HepG2 (cell line): ENCODE data around the gene SPAG9. TPM values are rescaled to one million over a fixed set of nuclear protein-coding genes. Genes with fewer than 3 reads are reported as not detected.

Experiments used
- FOXK1 ChIP-seq: sonication (generic); formaldehyde crosslinking; IDR thresholded peaks from 2 replicates; pipeline ENCODE4 v1.4.0; 2020; ENCODE audit warnings: low read depth, missing genetic modification reagents, borderline replicate concordance
- MTA1 ChIP-seq: sonication (generic); formaldehyde crosslinking; IDR thresholded peaks from 2 replicates; pipeline ENCODE4 v1.4.0; 2020; ENCODE audit warnings: missing genetic modification reagents, mild to moderate bottlenecking, borderline replicate concordance
- NR3C1 ChIP-seq: sonication (generic); formaldehyde crosslinking; IDR thresholded peaks from 2 replicates; pipeline ENCODE4 v1.4.0; 2020; ENCODE audit warnings: missing genetic modification reagents
- TARDBP ChIP-seq: sonication (generic); formaldehyde crosslinking; IDR thresholded peaks from 2 replicates; pipeline ENCODE4 v1.8.0; 2022; ENCODE audit warnings: mild to moderate bottlenecking, missing genetic modification reagents
- TCF7L2 ChIP-seq: IDR thresholded peaks from 2 replicates; pipeline ENCODE4 v1.6.1; 2011; ENCODE audit warnings: mild to moderate bottlenecking, low read depth, low read length, moderate library complexity
- ZFP36 ChIP-seq: fragments of 150-350 bp; IDR thresholded peaks from 2 replicates; pipeline ENCODE4 v1.6.1; 2018; ENCODE audit warnings: borderline replicate concordance, low read length, low read depth; ENCODE audit not compliant: partially characterized antibody
- ZFP36L1 ChIP-seq: sonication (generic); formaldehyde crosslinking; IDR thresholded peaks from 2 replicates; pipeline ENCODE4 v1.8.0; 2022; ENCODE audit warnings: mild to moderate bottlenecking, missing genetic modification reagents, moderate library complexity
- ZNF143 ChIP-seq: sonication (generic); formaldehyde crosslinking; IDR thresholded peaks from 2 replicates; pipeline ENCODE4 v1.4.0; 2020; ENCODE audit warnings: missing genetic modification reagents
- ZNF17 ChIP-seq: sonication (generic); formaldehyde crosslinking; IDR thresholded peaks from 2 replicates; pipeline ENCODE4 v1.5.0; 2020; ENCODE audit warnings: mild to moderate bottlenecking, missing genetic modification reagents
- ZNF33B ChIP-seq: sonication (generic); formaldehyde crosslinking; IDR thresholded peaks from 2 replicates; pipeline ENCODE4 v1.5.1; 2020; ENCODE audit warnings: mild to moderate bottlenecking, missing genetic modification reagents
- ZNF382 ChIP-seq: sonication (generic); formaldehyde crosslinking; IDR thresholded peaks from 2 replicates; pipeline ENCODE4 v1.5.0; 2020; ENCODE audit warnings: missing genetic modification reagents, mild to moderate bottlenecking, borderline replicate concordance
- ZNF567 ChIP-seq: sonication (generic); formaldehyde crosslinking; IDR thresholded peaks from 2 replicates; pipeline ENCODE4 v1.8.1; 2023; ENCODE audit warnings: mild to moderate bottlenecking, missing genetic modification reagents, borderline replicate concordance
- ZNF703 ChIP-seq: sonication (generic); formaldehyde crosslinking; IDR thresholded peaks from 2 replicates; pipeline ENCODE4 v1.5.1; 2020; ENCODE audit warnings: missing genetic modification reagents, mild to moderate bottlenecking, moderate library complexity, borderline replicate concordance
- ZNF749 ChIP-seq: sonication (generic); formaldehyde crosslinking; IDR thresholded peaks from 2 replicates; pipeline ENCODE4 v1.8.0; 2022; ENCODE audit warnings: mild to moderate bottlenecking, missing genetic modification reagents, moderate library complexity, borderline replicate concordance
- polyA plus RNA-seq, 8 experiments: library from polyadenylated mRNA; depleted of rRNA in 3 of 8; stranded (reverse) in 7 of 8; unstranded in 1 of 8; fragments of >200 nt; fragmentation: Illumina TruSeq in 4 of 8; extraction: Trizol in 4 of 8; gene quantifications; 2 replicates each; pipeline versions ENCODE4 v1.2.1 to v1.2.3, GENCODE V29; 2011 to 2016; ENCODE audit warnings: low read depth in 4 of 8, missing spikeins in 1 of 8, mixed read lengths in 1 of 8; ENCODE audit not compliant: insufficient read depth in 1 of 8
- total RNA-seq, 5 experiments: library from RNA; depleted of rRNA; stranded (reverse); fragments of >200 nt; fragmentation: Illumina TruSeq; extraction: Trizol; gene quantifications; 2 replicates each; pipeline ENCODE4 v1.2.3, GENCODE V29; 2016; ENCODE audit warnings: low read depth in 1 of 5
- TF ChIP-seq, protein P1 (sequence below): sonication (generic); formaldehyde crosslinking; IDR thresholded peaks from 2 replicates; pipeline ENCODE4 v1.4.0; 2020; ENCODE audit warnings: missing genetic modification reagents
- TF ChIP-seq, protein P2 (sequence below): sonication (generic); formaldehyde crosslinking; IDR thresholded peaks from 2 replicates; pipeline ENCODE4 v1.9.0; 2021; ENCODE audit warnings: missing genetic modification reagents, borderline replicate concordance
- TF ChIP-seq, protein P3 (sequence below): sonication (generic); formaldehyde crosslinking; IDR thresholded peaks from 2 replicates; pipeline ENCODE4 v1.4.0; 2020; ENCODE audit warnings: mild to moderate bottlenecking, missing genetic modification reagents
- TF ChIP-seq, protein P4 (sequence below): sonication (generic); formaldehyde crosslinking; conservative IDR thresholded peaks from 2 replicates; pipeline ENCODE4 v1.8.1; 2023; ENCODE audit warnings: missing genetic modification reagents
- TF ChIP-seq, protein P5 (sequence below): sonication (generic); formaldehyde crosslinking; IDR thresholded peaks from 2 replicates; pipeline ENCODE4 v1.8.0; 2022; ENCODE audit warnings: missing genetic modification reagents, mild to moderate bottlenecking, moderate library complexity, borderline replicate concordance

SPAG9 gene
- total and polyA plus RNA-seq, 2 of the 13 experiments (the other 11 are each of a cell fraction or from before 2014, with no cell fraction given), result 43.2 to 78.6 TPM

DNA sequence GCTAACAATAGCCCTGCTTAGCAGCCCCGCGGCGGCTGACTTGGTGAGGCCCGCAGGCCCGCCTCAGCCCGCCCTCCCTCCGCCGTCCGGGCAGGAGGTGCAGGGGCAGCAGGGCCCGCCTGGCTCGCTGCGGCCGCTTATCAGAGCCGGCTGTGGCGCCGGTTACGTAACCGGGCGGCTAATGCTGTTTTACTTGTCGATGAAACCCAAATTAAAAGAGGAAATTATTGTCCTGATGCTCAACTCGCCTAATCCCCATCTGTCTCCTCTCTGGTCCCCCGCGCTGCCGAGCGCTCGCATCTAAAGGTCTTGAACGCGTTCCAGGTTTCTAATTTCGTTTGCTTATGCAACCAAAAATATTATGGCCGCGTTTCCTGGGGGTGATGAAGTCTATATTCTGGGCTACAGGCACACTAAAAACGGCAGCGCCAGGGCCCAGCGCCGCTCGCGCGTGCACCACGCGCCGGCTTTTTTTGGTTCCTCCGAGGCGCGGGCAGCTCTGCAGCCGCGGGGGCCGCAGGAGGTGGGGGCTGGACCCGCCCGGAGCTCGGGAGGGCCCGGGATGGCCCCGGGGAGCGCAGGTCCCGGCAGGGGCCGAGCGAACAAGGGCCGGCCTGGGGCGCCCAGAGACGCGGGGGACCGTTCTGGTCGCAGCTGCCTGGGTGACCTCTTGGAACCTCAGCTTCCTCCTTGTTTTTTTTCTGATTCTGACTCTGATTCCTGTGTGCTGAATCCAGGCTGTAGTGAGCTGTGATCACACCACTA is 189.3 kb downstream of the SPAG9 start (continued):
- no peak for TF ChIP-seq ZNF749 (CRISPR knock-in tag)
- TF ChIP-seq, protein P1, sequence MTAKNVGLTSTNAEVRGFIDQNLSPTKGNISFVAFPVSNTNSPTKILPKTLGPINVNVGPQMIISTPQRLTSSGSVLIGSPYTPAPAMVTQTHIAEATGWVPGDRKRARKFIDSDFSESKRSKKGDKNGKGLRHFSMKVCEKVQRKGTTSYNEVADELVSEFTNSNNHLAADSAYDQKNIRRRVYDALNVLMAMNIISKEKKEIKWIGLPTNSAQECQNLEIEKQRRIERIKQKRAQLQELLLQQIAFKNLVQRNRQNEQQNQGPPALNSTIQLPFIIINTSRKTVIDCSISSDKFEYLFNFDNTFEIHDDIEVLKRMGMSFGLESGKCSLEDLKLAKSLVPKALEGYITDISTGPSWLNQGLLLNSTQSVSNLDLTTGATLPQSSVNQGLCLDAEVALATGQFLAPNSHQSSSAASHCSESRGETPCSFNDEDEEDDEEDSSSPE, result peak; percentile 57; the same call in 1 of the 2 replicates
- TF ChIP-seq TCF7L2, result no peak
- 0 out of 2 replicates have a peak, but pooled peaks have one; percentile 23 for TF ChIP-seq ZFP36L1 (CRISPR knock-in tag)
- TF ChIP-seq ZNF143 (CRISPR knock-in tag), result no peak
- TF ChIP-seq FOXK1 (CRISPR knock-in tag), result no peak
- TF ChIP-seq ZNF17 (CRISPR knock-in tag), result peak; percentile 84; the same call in 1 of the 2 replicates
- TF ChIP-seq ZFP36, result no peak
- 0 out of 2 replicates have a peak, but pooled peaks have one; percentile 8 for TF ChIP-seq ZNF567
- TF ChIP-seq, protein P2, sequence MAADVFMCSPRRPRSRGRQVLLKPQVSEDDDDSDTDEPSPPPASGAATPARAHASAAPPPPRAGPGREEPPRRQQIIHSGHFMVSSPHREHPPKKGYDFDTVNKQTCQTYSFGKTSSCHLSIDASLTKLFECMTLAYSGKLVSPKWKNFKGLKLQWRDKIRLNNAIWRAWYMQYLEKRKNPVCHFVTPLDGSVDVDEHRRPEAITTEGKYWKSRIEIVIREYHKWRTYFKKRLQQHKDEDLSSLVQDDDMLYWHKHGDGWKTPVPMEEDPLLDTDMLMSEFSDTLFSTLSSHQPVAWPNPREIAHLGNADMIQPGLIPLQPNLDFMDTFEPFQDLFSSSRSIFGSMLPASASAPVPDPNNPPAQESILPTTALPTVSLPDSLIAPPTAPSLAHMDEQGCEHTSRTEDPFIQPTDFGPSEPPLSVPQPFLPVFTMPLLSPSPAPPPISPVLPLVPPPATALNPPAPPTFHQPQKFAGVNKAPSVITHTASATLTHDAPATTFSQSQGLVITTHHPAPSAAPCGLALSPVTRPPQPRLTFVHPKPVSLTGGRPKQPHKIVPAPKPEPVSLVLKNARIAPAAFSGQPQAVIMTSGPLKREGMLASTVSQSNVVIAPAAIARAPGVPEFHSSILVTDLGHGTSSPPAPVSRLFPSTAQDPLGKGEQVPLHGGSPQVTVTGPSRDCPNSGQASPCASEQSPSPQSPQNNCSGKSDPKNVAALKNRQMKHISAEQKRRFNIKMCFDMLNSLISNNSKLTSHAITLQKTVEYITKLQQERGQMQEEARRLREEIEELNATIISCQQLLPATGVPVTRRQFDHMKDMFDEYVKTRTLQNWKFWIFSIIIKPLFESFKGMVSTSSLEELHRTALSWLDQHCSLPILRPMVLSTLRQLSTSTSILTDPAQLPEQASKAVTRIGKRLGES (CRISPR knock-in tag), result no peak
- TF ChIP-seq ZNF382 (CRISPR knock-in tag), result no peak
- no peak for TF ChIP-seq NR3C1 (CRISPR knock-in tag)
- TF ChIP-seq, protein P3, sequence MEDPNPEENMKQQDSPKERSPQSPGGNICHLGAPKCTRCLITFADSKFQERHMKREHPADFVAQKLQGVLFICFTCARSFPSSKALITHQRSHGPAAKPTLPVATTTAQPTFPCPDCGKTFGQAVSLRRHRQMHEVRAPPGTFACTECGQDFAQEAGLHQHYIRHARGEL (CRISPR knock-in tag), result no peak
- no peak; the same call in 1 of the 2 replicates for TF ChIP-seq ZNF703
- TF ChIP-seq, protein P4, sequence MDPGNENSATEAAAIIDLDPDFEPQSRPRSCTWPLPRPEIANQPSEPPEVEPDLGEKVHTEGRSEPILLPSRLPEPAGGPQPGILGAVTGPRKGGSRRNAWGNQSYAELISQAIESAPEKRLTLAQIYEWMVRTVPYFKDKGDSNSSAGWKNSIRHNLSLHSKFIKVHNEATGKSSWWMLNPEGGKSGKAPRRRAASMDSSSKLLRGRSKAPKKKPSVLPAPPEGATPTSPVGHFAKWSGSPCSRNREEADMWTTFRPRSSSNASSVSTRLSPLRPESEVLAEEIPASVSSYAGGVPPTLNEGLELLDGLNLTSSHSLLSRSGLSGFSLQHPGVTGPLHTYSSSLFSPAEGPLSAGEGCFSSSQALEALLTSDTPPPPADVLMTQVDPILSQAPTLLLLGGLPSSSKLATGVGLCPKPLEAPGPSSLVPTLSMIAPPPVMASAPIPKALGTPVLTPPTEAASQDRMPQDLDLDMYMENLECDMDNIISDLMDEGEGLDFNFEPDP (CRISPR knock-in tag), result no peak
- peak; percentile 60; the same call in 1 of the 2 replicates for TF ChIP-seq TARDBP (CRISPR knock-in tag)
- TF ChIP-seq MTA1 (CRISPR knock-in tag), result peak; percentile 84; the same call in 1 of the 2 replicates
- TF ChIP-seq, protein P5, sequence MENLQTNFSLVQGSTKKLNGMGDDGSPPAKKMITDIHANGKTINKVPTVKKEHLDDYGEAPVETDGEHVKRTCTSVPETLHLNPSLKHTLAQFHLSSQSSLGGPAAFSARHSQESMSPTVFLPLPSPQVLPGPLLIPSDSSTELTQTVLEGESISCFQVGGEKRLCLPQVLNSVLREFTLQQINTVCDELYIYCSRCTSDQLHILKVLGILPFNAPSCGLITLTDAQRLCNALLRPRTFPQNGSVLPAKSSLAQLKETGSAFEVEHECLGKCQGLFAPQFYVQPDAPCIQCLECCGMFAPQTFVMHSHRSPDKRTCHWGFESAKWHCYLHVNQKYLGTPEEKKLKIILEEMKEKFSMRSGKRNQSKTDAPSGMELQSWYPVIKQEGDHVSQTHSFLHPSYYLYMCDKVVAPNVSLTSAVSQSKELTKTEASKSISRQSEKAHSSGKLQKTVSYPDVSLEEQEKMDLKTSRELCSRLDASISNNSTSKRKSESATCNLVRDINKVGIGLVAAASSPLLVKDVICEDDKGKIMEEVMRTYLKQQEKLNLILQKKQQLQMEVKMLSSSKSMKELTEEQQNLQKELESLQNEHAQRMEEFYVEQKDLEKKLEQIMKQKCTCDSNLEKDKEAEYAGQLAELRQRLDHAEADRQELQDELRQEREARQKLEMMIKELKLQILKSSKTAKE (CRISPR knock-in tag), result peak; percentile 42; the same call in 1 of the 2 replicates
- peak; percentile 56; the same call in 1 of the 2 replicates for TF ChIP-seq ZNF33B (CRISPR knock-in tag)
